ENCODE results near the gene POFUT2. TPM values are rescaled to one million over a fixed set of nuclear protein-coding genes. Genes with fewer than 3 reads are reported as not detected.

Gene POFUT2
- total RNA-seq, 2 experiments from 2014 or later, result 56.6 to 57.2 TPM

- no peak for DNase-seq
- no peak overlapping the region for H3K27ac Mint-ChIP-seq
- no peak for ATAC-seq (ENCODE audit: poor library complexity)
Measured at GRCh38 chr21:45332415-45332814, 44.7 kb upstream of the POFUT2 start.

GRCh38 chr21:45331531-45332147, 43.9 kb upstream of the POFUT2 start:
- no peak overlapping the region for H3K27ac ChIP-seq (ENCODE audit: low read depth in 1 of 2, low read length in 2 of 2)
- peaks cover 0 to 6% of the 10 kb centered on the region in 2 experiments for H3K9me3 ChIP-seq (ENCODE audit: control insufficient read depth in 1 of 2, insufficient read depth in 1 of 2, low read length in 2 of 2)
- no peaks in the 10 kb centered on the region for H3K9me3 Mint-ChIP-seq
- intact Hi-C loops (cut with DNase I, micrococcal nuclease), result no loop called here
- no peak overlapping the region for H3K4me3 ChIP-seq (ENCODE audit: low read length)
- TF ChIP-seq CTCF (IDR thresholded peaks at IDR 0.05), result no peak
- no peaks in the 10 kb centered on the region for H3K36me3 ChIP-seq (ENCODE audit: insufficient read depth, low read length)
- no peaks in the 10 kb centered on the region for H3K27me3 Mint-ChIP-seq
- ChIA-PET POLR2A (no interaction called here), CTCF (no interaction called here)
- H3K27me3 ChIP-seq (ENCODE audit: control insufficient read depth in 1 of 2, insufficient read depth in 2 of 2, low read length in 2 of 2), result no peaks in the 10 kb centered on the region
- no peak overlapping the region for H3K27ac Mint-ChIP-seq
- DNase-seq, result no peak
- no peaks in the 10 kb centered on the region for H3K4me1 Mint-ChIP-seq (ENCODE audit: low read depth)
- ATAC-seq (ENCODE audit: poor library complexity), result no peak
- H3K4me3 Mint-ChIP-seq, result no peak overlapping the region
- H3K36me3 Mint-ChIP-seq (ENCODE audit: low read depth), result no peaks in the 10 kb centered on the region
- H3K4me1 ChIP-seq (ENCODE audit: insufficient read depth, low read length), result peaks cover 2% of the 10 kb centered on the region

More at GRCh38 chr21:45332415-45332814, 44.7 kb upstream of the POFUT2 start:
- Histone ChIP-seq H3K27me3 (ENCODE audit: control insufficient read depth in 1 of 2, insufficient read depth in 2 of 2, low read length in 2 of 2) (peaks cover 0 to 4% of the 10 kb centered on the region in 2 experiments), H3K36me3 (ENCODE audit: insufficient read depth, low read length) (no peaks in the 10 kb centered on the region), H3K27ac (ENCODE audit: low read depth in 1 of 2, low read length in 2 of 2) (no peak overlapping the region), H3K9me3 (ENCODE audit: control insufficient read depth in 1 of 2, insufficient read depth in 1 of 2, low read length in 2 of 2) (peaks cover 0 to 6% of the 10 kb centered on the region in 2 experiments), H3K4me1 (ENCODE audit: insufficient read depth, low read length) (no peaks in the 10 kb centered on the region), H3K4me3 (ENCODE audit: low read length) (no peak overlapping the region)
- ChIA-PET CTCF (no interaction called here), POLR2A (no interaction called here)
- intact Hi-C loops (cut with DNase I, micrococcal nuclease), result no loop called here
- no peaks in the 10 kb centered on the region for H3K36me3 Mint-ChIP-seq (ENCODE audit: low read depth)
- no peak for TF ChIP-seq CTCF (IDR thresholded peaks at IDR 0.05)
- no peaks in the 10 kb centered on the region for H3K4me1 Mint-ChIP-seq (ENCODE audit: low read depth)
- H3K4me3 Mint-ChIP-seq, result no peak overlapping the region
- no peaks in the 10 kb centered on the region for H3K9me3 Mint-ChIP-seq
- no peaks in the 10 kb centered on the region for H3K27me3 Mint-ChIP-seq

GRCh38 chr21:45330851-45331261, 43.2 kb upstream of the POFUT2 start:
- TF ChIP-seq CTCF (IDR thresholded peaks at IDR 0.05), result no peak

More at GRCh38 chr21:45330851-45331261, 43.2 kb upstream of the POFUT2 start:
- H3K4me1 Mint-ChIP-seq (ENCODE audit: low read depth), result no peaks in the 10 kb centered on the region
- H3K4me3 Mint-ChIP-seq, result no peak overlapping the region
- DNase-seq, result no peak
- no peaks in the 10 kb centered on the region for H3K36me3 ChIP-seq (ENCODE audit: insufficient read depth, low read length)
- H3K27ac ChIP-seq (ENCODE audit: low read depth in 1 of 2, low read length in 2 of 2), result no peak overlapping the region
- no peaks in the 10 kb centered on the region for H3K9me3 Mint-ChIP-seq
- no peaks in the 10 kb centered on the region for H3K27me3 ChIP-seq (ENCODE audit: control insufficient read depth in 1 of 2, insufficient read depth in 2 of 2, low read length in 2 of 2)
- H3K9me3 ChIP-seq (ENCODE audit: control insufficient read depth in 1 of 2, insufficient read depth in 1 of 2, low read length in 2 of 2), result peaks cover 0 to 4% of the 10 kb centered on the region in 2 experiments
- H3K4me1 ChIP-seq (ENCODE audit: insufficient read depth, low read length), result peaks cover 2% of the 10 kb centered on the region
- H3K36me3 Mint-ChIP-seq (ENCODE audit: low read depth), result no peaks in the 10 kb centered on the region
- H3K4me3 ChIP-seq (ENCODE audit: low read length), result no peak overlapping the region
- intact Hi-C loops (cut with DNase I, micrococcal nuclease), result no loop called here
- ChIA-PET CTCF (no interaction called here), POLR2A (no interaction called here)
- ATAC-seq (ENCODE audit: poor library complexity), result no peak
- no peak overlapping the region for H3K27ac Mint-ChIP-seq
- no peaks in the 10 kb centered on the region for H3K27me3 Mint-ChIP-seq
